Measurements from ENCODE around the gene ASF1B.

DNA sequence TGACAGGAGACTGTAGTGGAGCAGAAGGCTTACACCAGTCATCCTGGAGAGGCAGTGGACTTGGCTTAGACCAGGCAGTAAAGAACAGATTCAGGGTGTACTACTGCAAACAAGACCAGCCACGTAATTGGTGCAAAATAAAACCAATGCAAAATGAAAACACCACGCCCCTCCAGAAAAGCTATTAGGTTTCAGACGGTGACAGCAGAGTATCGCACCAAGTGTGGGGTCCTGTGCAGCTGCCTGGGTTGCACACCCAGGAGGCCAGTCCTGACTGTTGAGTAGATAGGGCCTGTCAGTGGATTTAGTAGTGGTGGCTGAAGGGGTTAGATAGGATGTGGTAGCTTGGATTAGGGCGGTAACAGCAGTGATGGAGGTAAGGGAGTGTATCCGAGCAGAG is 13.5 kb downstream of the ASF1B start:
- TF ChIP-seq, protein P1, sequence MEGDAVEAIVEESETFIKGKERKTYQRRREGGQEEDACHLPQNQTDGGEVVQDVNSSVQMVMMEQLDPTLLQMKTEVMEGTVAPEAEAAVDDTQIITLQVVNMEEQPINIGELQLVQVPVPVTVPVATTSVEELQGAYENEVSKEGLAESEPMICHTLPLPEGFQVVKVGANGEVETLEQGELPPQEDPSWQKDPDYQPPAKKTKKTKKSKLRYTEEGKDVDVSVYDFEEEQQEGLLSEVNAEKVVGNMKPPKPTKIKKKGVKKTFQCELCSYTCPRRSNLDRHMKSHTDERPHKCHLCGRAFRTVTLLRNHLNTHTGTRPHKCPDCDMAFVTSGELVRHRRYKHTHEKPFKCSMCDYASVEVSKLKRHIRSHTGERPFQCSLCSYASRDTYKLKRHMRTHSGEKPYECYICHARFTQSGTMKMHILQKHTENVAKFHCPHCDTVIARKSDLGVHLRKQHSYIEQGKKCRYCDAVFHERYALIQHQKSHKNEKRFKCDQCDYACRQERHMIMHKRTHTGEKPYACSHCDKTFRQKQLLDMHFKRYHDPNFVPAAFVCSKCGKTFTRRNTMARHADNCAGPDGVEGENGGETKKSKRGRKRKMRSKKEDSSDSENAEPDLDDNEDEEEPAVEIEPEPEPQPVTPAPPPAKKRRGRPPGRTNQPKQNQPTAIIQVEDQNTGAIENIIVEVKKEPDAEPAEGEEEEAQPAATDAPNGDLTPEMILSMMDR (conservative IDR thresholded peaks at IDR 0.05), result no peak
- TF ChIP-seq ZFX (IDR thresholded peaks at IDR 0.05), result no peak
